Endothelial cell of umbilical vein (primary cell): ENCODE results near the gene CFC1. TPM values are rescaled to one million over a fixed set of nuclear protein-coding genes. Genes with fewer than 3 reads are reported as not detected.
A peak's percentile ranks its signal among the peaks of the same experiment; 100 is the strongest.
"Not testable (repeated sequence)": the region's sequence is repeated elsewhere in the genome, so short reads cannot be mapped to it uniquely, and the experiment has no call there.

Source experiments
- BruUV-seq: library from RNA; stranded (reverse); fragments of 400-500 nt; replicated peaks from 2 replicates; lab custom pipeline; 2021; lab: Mats Ljungman, UMichigan
- CTCF ChIA-PET: fragments of 300-600, 350-600 bp; sonication (Branson Sonifier 250); formaldehyde crosslinking; loops from one replicate; lab custom pipeline; 2021; ENCODE audit warnings: antibody characterized with exemption, inconsistent platforms; lab: Charles Lee
- POLR2A ChIA-PET: fragments of 300-600, 350-600 bp; sonication (Branson Sonifier 250); formaldehyde crosslinking; loops from one replicate; lab custom pipeline; 2021; ENCODE audit warnings: antibody characterized with exemption, inconsistent platforms; lab: Charles Lee
- DNase-seq: peaks from one replicate; pipeline ENCODE4 v3.0.0-alpha.2; 2011; ENCODE audit warnings: low read depth, low spot score
- FAIRE-seq: peaks from 2 replicates; lab custom pipeline; 2011; peaks lifted over from hg19 to GRCh38; lab: Jason Lieb, UNC
- H2AFZ ChIP-seq: 2 replicates; pipeline ENCODE4 v1.6.0; 2012; ENCODE audit warnings: low read depth, low read length, control low read depth, inconsistent platforms
- H3K27ac ChIP-seq: 2 replicates; pipeline ENCODE4 v1.5.1; 2011; ENCODE audit warnings: low read depth, mild to moderate bottlenecking, control low read depth, low read length, moderate library complexity; ENCODE audit not compliant: insufficient read depth
- H3K27me3 ChIP-seq, 2 experiments: 2 replicates each; pipeline versions ENCODE4 v1.6.0 to v1.6.1; 2011; ENCODE audit warnings: low read length in 2 of 2, mixed read lengths in 1 of 2; ENCODE audit not compliant: control insufficient read depth in 2 of 2, insufficient read depth in 2 of 2
- H3K36me3 ChIP-seq, 2 experiments: 2 replicates in 1 of 2; 3 replicates in 1 of 2; pipeline ENCODE4 v1.5.1; 2011; ENCODE audit warnings: low read length in 2 of 2, mild to moderate bottlenecking in 1 of 2, moderate library complexity in 1 of 2; ENCODE audit not compliant: control insufficient read depth in 2 of 2, insufficient read depth in 2 of 2; ENCODE audit errors: extremely low read depth in 1 of 2
- H3K4me1 ChIP-seq: 3 replicates; pipeline ENCODE4 v1.5.1; 2011; ENCODE audit warnings: mild to moderate bottlenecking, low read length; ENCODE audit not compliant: control insufficient read depth, insufficient read depth; ENCODE audit errors: extremely low read depth
- H3K4me2 ChIP-seq: 2 replicates; pipeline ENCODE4 v1.6.1; 2011; ENCODE audit warnings: low read length, control low read depth, mixed read lengths; ENCODE audit not compliant: insufficient read depth
- H3K4me3 ChIP-seq, 3 experiments: fragments of 200-600 bp in 1 of 3; sonication (generic), shearing (Covaris generic) in 1 of 3; replicated peaks in 1 of 3; 2 replicates each; pipeline ENCODE4 v1.5.1; 2011 to 2016; ENCODE audit warnings: control low read depth in 3 of 3, low read length in 3 of 3, mild to moderate bottlenecking in 2 of 3, inconsistent platforms in 1 of 3, low read depth in 1 of 3, moderate library complexity in 1 of 3; ENCODE audit not compliant: insufficient read depth in 1 of 3
- H3K79me2 ChIP-seq: 2 replicates; pipeline ENCODE4 v1.6.0; 2012; ENCODE audit warnings: low read length, inconsistent platforms; ENCODE audit not compliant: control insufficient read depth, insufficient read depth
- H3K9ac ChIP-seq: replicated peaks from 2 replicates; pipeline ENCODE3; 2011; ENCODE audit warnings: low read length, control low read depth; ENCODE audit not compliant: insufficient read depth; ENCODE audit errors: extremely low read depth
- H3K9me1 ChIP-seq: replicated peaks from 3 replicates; pipeline ENCODE4 v1.6.0; 2011; ENCODE audit warnings: mild to moderate bottlenecking, low read length; ENCODE audit not compliant: control insufficient read depth, insufficient read depth; ENCODE audit errors: extremely low read depth
- H3K9me3 ChIP-seq: replicated peaks from 2 replicates; pipeline ENCODE4 v1.5.1; 2012; ENCODE audit warnings: low read length, inconsistent platforms; ENCODE audit not compliant: control insufficient read depth, insufficient read depth
- H4K20me1 ChIP-seq: replicated peaks from 2 replicates; pipeline ENCODE3; 2011; ENCODE audit warnings: mild to moderate bottlenecking, low read length; ENCODE audit not compliant: control insufficient read depth, insufficient read depth; ENCODE audit errors: extremely low read depth
- dilution Hi-C: fragments of 300-500 bp; cut with MboI; formaldehyde crosslinking; loops from one replicate; pipeline ENCODE4 v1.15.0; 2019; ENCODE audit warnings: low sequenced_read_pairs; ENCODE audit not compliant: extremely low pct_ligation_motif_present
- intact Hi-C: fragments of 100-400 bp; cut with micrococcal nuclease; formaldehyde crosslinking; loops from one replicate; pipeline ENCODE4 v1.10.0; 2022
- polyA plus RNA-seq, 4 experiments: library from polyadenylated mRNA; depleted of rRNA in 3 of 4; stranded (reverse) in 3 of 4; unstranded in 1 of 4; fragments of >200 nt; gene quantifications; 2 replicates each; pipeline versions ENCODE4 v1.2.1 to v1.2.3, GENCODE V29; 2011 to 2012; ENCODE audit warnings: missing spikeins in 1 of 4
- total RNA-seq: library from RNA; stranded (reverse); gene quantifications from 2 replicates; pipeline ENCODE4 v1.2.3, GENCODE V29; 2021

The CFC1 gene
- total and polyA plus RNA-seq, 2 donors (not counting 3 experiments of a cell fraction or from before 2014, with no cell fraction given), result not detected

- H4K20me1 ChIP-seq, intact Hi-C loops, H3K9me1 ChIP-seq, H3K36me3 ChIP-seq, DNase-seq, dilution Hi-C loops, H3K4me1 ChIP-seq, POLR2A ChIA-PET, H3K9me3 ChIP-seq, H3K27ac ChIP-seq, H3K4me2 ChIP-seq, CTCF ChIA-PET, H3K4me3 ChIP-seq, H3K79me2 ChIP-seq, H2AFZ ChIP-seq, H3K9ac ChIP-seq, BruUV-seq, H3K27me3 ChIP-seq: not testable (repeated sequence)
- peak; percentile 21 for FAIRE-seq
These were observed 2.4 kb upstream of the CFC1 start for GRCh38 chr2:130601648-130602302.

- dilution Hi-C loops, H3K79me2 ChIP-seq, H3K27ac ChIP-seq, BruUV-seq, H3K36me3 ChIP-seq, H3K4me3 ChIP-seq, intact Hi-C loops, POLR2A ChIA-PET, H4K20me1 ChIP-seq, DNase-seq, H3K4me2 ChIP-seq, CTCF ChIA-PET, FAIRE-seq, H3K9me3 ChIP-seq, H3K27me3 ChIP-seq, H3K4me1 ChIP-seq, H3K9me1 ChIP-seq, H3K9ac ChIP-seq, H2AFZ ChIP-seq: not testable (repeated sequence)
These were observed 551 bp upstream of the CFC1 start for GRCh38 chr2:130599926-130600325.

- CTCF ChIA-PET, H3K79me2 ChIP-seq, H3K4me1 ChIP-seq, H3K36me3 ChIP-seq, H3K9ac ChIP-seq, H3K9me1 ChIP-seq, intact Hi-C loops, H3K4me3 ChIP-seq, DNase-seq, FAIRE-seq, H3K27me3 ChIP-seq, POLR2A ChIA-PET, H4K20me1 ChIP-seq, BruUV-seq, H3K27ac ChIP-seq, H3K9me3 ChIP-seq, H2AFZ ChIP-seq, H3K4me2 ChIP-seq, dilution Hi-C loops: not testable (repeated sequence)
These were observed 912 bp downstream of the CFC1 start for GRCh38 chr2:130598463-130598862.

GRCh38 chr2:130597994-130598393 lies 1.4 kb downstream of the CFC1 start:
- H3K4me1 ChIP-seq, CTCF ChIA-PET, H3K4me2 ChIP-seq, BruUV-seq, FAIRE-seq, H3K9me1 ChIP-seq, POLR2A ChIA-PET, H3K36me3 ChIP-seq, H3K9ac ChIP-seq, dilution Hi-C loops, H3K4me3 ChIP-seq, DNase-seq, H3K79me2 ChIP-seq, H3K27ac ChIP-seq, intact Hi-C loops, H4K20me1 ChIP-seq, H3K9me3 ChIP-seq, H2AFZ ChIP-seq, H3K27me3 ChIP-seq: not testable (repeated sequence)
